Immature natural killer cell (primary cell): ENCODE results near the gene LRRC74B. TPM values are rescaled to one million over a fixed set of nuclear protein-coding genes. Genes with fewer than 3 reads are reported as not detected.
A peak's percentile ranks its signal among the peaks of the same experiment; 100 is the strongest.

Experiments used
- DNase-seq, 3 donors: peaks; one replicate each; pipeline ENCODE4 v3.0.0; 2022; ENCODE audit warnings: mixed read lengths in 1 of 3
- H3K27ac Mint-ChIP-seq, 6 donors: one replicate each; pipeline ENCODE4 v1.8.0; 2020; ENCODE audit warnings: mixed read lengths in 6 of 6, mild to moderate bottlenecking in 5 of 6, inconsistent platforms in 4 of 6, moderate library complexity in 3 of 6
- H3K27me3 Mint-ChIP-seq, 3 donors: one replicate each; pipeline ENCODE4 v1.8.0; 2020 to 2021; ENCODE audit warnings: low read depth in 3 of 3, mild to moderate bottlenecking in 3 of 3, mixed read lengths in 3 of 3, moderate library complexity in 3 of 3, inconsistent platforms in 1 of 3
- H3K36me3 Mint-ChIP-seq, 3 donors: one replicate each; pipeline ENCODE4 v1.8.0; 2020; ENCODE audit warnings: mixed read lengths in 3 of 3, inconsistent platforms in 2 of 3, mild to moderate bottlenecking in 2 of 3
- H3K4me1 Mint-ChIP-seq, 2 donors: one replicate each; pipeline ENCODE4 v1.8.0; 2020; ENCODE audit warnings: inconsistent platforms in 2 of 2, mild to moderate bottlenecking in 2 of 2, mixed read lengths in 2 of 2, moderate library complexity in 1 of 2
- H3K4me3 Mint-ChIP-seq, 5 donors: one replicate each; pipeline ENCODE4 v1.8.0; 2020; ENCODE audit warnings: mild to moderate bottlenecking in 5 of 5, mixed read lengths in 5 of 5, inconsistent platforms in 3 of 5, moderate library complexity in 3 of 5
- H3K9me3 Mint-ChIP-seq, 6 donors: one replicate each; pipeline ENCODE4 v1.8.0; 2020; ENCODE audit warnings: mild to moderate bottlenecking in 6 of 6, mixed read lengths in 6 of 6, inconsistent platforms in 4 of 6, moderate library complexity in 3 of 6
- polyA plus RNA-seq, 3 donors: library from polyadenylated mRNA; unstranded; fragments of 300-500 nt; fragmentation: Illumina TruSeq; gene quantifications; one replicate each; pipeline ENCODE4 v1.2.3, GENCODE V29; 2021

LRRC74B gene
- polyA plus RNA-seq, 3 donors from 2014 or later, result not detected

DNA sequence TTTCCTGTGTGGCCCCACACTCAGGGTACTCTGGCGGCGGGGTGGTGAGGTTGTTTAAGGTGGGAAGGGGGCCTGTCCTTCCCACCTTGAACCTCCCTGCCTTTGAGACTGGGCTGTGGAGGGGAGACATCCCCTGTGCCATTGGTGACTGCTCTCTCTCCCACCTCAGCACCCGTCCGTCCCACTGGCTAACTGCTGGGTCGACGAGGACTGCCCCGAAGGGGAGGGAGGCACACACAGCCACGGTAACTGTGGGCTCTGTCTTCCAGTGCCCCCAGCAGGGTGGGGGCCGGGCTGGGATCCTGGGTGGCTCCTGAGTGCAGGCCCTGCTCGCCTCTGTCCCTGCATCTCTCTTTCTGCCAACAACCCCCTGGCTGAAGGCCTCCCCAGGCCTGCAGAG is 23.2 kb upstream of the LRRC74B start:
- DNase-seq, result no peak
- Mint-ChIP-seq H3K27ac (no peak overlapping the region), H3K9me3 (no peaks in the 10 kb centered on the region), H3K36me3 (no peaks in the 10 kb centered on the region), H3K4me1 (peaks cover 6 to 8% of the 10 kb centered on the region in 2 donors), H3K27me3 (peaks cover 0 to 7% (median 0%) of the 10 kb centered on the region in 3 donors), H3K4me3 (no peak overlapping the region)

DNA sequence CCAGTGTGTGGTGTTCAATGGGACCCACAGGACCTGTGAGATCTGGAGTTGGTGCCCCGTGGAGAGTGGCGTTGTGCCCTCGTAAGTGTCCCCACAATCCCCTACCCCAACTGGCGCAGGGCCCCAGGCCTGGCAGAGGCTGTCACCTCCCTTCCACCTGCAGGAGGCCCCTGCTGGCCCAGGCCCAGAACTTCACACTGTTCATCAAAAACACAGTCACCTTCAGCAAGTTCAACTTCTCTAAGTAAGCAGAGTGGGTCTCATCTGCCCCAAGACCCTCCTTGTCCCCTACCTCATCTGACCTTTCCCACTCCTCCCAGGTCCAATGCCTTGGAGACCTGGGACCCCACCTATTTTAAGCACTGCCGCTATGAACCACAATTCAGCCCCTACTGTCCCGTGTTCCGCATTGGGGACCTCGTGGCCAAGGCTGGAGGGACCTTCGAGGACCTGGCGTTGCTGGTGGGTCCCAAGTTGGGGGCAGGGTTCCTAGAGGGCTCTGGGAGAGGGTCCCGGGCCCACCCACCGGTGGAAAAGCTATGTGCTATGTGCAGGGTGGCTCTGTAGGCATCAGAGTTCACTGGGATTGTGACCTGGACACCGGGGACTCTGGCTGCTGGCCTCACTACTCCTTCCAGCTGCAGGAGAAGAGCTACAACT is 22.7 kb upstream of the LRRC74B start:
- DNase-seq, result no peak
- no peaks in the 10 kb centered on the region for H3K9me3 Mint-ChIP-seq
- peaks cover 6 to 8% of the 10 kb centered on the region in 2 donors for H3K4me1 Mint-ChIP-seq
- H3K27me3 Mint-ChIP-seq, result peaks cover 0 to 7% (median 0%) of the 10 kb centered on the region in 3 donors
- no peak overlapping the region for H3K4me3 Mint-ChIP-seq
- H3K27ac Mint-ChIP-seq, result no peak overlapping the region
- H3K36me3 Mint-ChIP-seq, result no peaks in the 10 kb centered on the region

DNA sequence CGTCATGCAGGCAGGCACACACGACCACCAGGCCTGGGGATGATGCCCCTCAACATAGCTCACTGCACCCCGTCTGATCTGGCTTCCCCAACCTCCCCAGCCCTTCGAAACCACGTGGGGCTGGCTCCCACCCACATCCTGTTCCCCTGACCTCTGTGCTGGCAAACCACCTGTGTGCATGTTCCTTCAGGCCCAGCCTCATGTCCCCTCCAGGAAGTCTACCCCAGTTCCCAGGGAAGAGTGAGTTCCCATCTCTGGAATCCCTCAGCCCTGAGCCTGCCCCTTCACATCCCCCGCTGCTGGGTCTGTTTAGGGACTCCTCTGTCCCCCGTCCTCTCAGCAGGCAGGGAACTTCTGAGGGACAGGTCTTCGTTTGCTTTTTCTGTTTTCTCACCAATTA is 20.5 kb upstream of the LRRC74B start:
- Mint-ChIP-seq H3K36me3 (no peaks in the 10 kb centered on the region), H3K4me3 (no peak overlapping the region), H3K9me3 (no peaks in the 10 kb centered on the region), H3K27me3 (peaks cover 0 to 7% (median 3%) of the 10 kb centered on the region in 3 donors), H3K27ac (peak overlapping the region in 3 of 6 donors; percentile 40 to 66 (median 45)), H3K4me1 (peaks cover 6 to 8% of the 10 kb centered on the region in 2 donors)
- no peak for DNase-seq

GRCh38 chr22:21025763-21026755 is 19.7 kb upstream of the LRRC74B start:
- Mint-ChIP-seq H3K4me3 (no peak overlapping the region), H3K27ac (peak overlapping the region in 2 of 6 donors; percentile 45 to 62), H3K9me3 (no peaks in the 10 kb centered on the region), H3K36me3 (no peaks in the 10 kb centered on the region), H3K4me1 (peaks cover 6 to 8% of the 10 kb centered on the region in 2 donors), H3K27me3 (peaks cover 0 to 8% (median 3%) of the 10 kb centered on the region in 3 donors)
- no peak for DNase-seq

- Mint-ChIP-seq H3K36me3 (no peaks in the 10 kb centered on the region), H3K27me3 (peaks cover 2 to 8% (median 3%) of the 10 kb centered on the region in 3 donors), H3K9me3 (no peaks in the 10 kb centered on the region), H3K4me3 (no peak overlapping the region), H3K4me1 (peaks cover 6 to 8% of the 10 kb centered on the region in 2 donors), H3K27ac (peak overlapping the region in 1 of 6 donors; percentile 12)
- no peak for DNase-seq
Measured at GRCh38 chr22:21026783-21027692, 18.7 kb upstream of the LRRC74B start.

DNA sequence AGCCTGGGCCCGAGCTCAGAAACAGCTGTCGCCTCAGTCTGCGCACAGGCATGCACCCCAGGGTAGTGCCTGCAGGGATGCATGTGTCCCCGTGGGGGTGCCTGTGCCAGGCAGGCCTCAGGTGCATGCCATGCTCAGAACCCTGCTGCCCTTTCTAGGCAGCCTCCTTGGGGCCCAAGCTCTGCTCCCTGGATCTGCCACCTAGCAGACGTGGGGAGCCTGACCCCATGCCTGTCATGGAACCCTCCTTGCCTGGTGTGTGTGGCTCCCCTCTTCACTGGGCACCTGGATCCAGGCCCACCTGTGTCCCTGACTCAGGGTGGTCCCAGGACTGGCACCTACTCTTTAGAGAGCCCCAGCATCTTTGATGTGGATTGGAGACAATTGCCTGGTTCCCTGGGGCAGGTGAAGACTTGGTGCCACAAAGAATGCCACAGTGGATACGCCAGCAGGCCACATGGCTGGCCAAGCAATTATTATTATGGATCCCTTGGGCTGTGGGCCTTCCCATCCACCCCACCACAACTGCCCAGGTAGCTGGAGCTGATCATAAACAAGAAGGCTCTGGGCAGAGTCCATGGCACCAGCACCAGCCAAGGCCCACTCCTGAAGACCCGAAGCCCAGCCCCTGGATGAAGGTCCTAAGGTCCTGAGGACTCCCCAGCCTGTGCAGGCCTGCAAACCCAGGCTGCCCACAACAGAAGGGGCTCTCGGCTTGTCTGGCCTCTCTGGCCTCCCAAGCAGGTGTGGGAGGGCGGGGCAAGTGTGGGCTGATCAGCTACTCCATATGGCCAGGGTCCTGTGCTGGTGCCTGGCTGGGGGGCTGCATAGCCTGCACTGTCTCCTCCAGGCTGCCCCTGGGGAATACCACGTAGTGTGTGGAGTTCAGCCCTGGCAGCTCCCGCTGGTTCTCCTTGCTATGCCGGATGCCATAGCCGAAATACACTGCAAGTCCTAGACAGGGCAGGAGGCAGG is 17.2 kb upstream of the LRRC74B start:
- DNase-seq, result no peak
- H3K27me3 Mint-ChIP-seq, result peaks cover 2 to 8% (median 3%) of the 10 kb centered on the region in 3 donors

DNA sequence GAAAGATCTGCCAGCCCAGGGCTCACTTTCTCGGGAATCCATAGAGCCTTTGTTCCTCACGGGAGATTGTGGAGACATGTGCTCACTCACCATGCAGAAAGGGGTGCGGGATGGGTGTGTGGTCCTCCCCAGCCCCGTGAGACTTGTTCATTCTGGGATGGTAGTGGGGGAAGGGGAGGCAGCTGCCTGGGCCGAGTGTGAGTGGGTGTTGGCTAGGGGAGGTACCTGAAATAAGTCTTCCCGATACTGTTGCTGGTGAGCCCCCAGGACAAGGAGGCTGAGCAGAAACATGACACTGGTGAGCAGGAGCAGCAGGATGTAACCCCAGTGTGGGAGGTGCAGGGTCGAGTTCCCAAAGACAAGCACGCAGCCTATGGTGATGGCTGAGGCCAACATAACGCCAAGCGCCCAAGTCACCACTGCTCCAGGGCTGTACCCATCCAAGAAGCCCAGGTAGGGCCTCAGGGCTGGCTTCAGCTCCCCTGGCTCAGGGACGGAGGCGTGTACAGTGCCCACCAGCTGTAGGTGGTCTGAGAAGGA is 16.2 kb upstream of the LRRC74B start:
- H3K36me3 Mint-ChIP-seq, result no peaks in the 10 kb centered on the region
- no peak overlapping the region for H3K4me3 Mint-ChIP-seq
- no peaks in the 10 kb centered on the region for H3K9me3 Mint-ChIP-seq
- DNase-seq, result no peak
- peaks cover 6 to 8% of the 10 kb centered on the region in 2 donors for H3K4me1 Mint-ChIP-seq
- peaks cover 3 to 8% (median 6%) of the 10 kb centered on the region in 3 donors for H3K27me3 Mint-ChIP-seq
- no peak overlapping the region for H3K27ac Mint-ChIP-seq

More for the DNA sequence above, 17.2 kb upstream of the LRRC74B start:
- Mint-ChIP-seq H3K4me1 (peaks cover 6 to 8% of the 10 kb centered on the region in 2 donors), H3K9me3 (no peaks in the 10 kb centered on the region), H3K27ac (no peak overlapping the region), H3K36me3 (no peaks in the 10 kb centered on the region), H3K4me3 (no peak overlapping the region)

- no peaks in the 10 kb centered on the region for H3K36me3 Mint-ChIP-seq
- peaks cover 4 to 8% (median 6%) of the 10 kb centered on the region in 3 donors for H3K27me3 Mint-ChIP-seq
- no peaks in the 10 kb centered on the region for H3K9me3 Mint-ChIP-seq
- peak overlapping the region in 1 of 5 donors; percentile 13 for H3K4me3 Mint-ChIP-seq
- H3K27ac Mint-ChIP-seq, result no peak overlapping the region
- peaks cover 5 to 7% of the 10 kb centered on the region in 2 donors for H3K4me1 Mint-ChIP-seq
- no peak for DNase-seq
Measured at GRCh38 chr22:21030032-21030431, 15.7 kb upstream of the LRRC74B start.

DNA sequence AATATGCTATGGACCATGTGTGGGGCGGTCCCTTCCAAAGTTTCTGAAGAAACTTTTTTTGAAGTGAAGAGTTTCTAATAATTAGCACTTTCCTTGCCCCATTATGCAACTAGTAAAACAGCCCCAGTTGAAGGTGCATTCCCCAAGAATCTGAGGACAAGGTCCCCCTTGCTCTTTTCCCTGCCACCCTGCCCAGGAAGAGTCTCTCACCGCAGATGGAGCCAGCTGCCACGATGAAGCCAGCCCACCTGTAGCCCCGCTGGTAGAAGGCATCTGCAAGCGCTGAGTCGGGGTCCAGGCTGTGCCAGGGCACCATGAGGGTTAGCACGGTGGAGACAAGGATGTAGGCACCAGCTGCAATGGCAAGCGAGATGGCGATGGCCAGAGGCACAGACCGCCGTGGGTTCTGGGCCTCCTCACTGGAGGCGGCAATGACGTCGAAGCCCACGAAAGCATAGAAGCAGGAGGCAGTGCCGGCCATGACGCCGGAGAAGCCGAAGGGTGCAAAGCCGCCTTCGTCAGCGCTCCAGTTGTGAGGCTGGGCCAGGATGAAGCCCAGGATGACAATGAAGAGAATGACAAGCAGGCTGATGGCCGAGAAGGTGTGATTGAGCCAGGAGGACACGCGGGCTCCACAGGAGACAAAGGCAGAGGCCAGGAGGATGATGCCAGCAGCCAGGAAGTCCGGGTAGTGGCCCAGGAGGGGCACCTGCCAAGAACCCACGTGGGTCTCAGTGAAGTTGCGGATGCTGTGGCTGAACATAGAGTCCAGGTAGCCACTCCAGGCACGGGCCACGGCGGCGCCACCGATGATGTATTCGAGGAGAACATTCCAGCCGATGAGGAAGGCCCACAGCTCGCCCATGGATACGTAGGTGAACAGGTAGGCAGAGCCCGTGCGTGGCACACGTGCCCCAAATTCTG is 14.9 kb upstream of the LRRC74B start:
- DNase-seq, result no peak
- H3K4me1 Mint-ChIP-seq, result no peaks in the 10 kb centered on the region
- no peaks in the 10 kb centered on the region for H3K9me3 Mint-ChIP-seq
- peak overlapping the region in 1 of 5 donors; percentile 8 for H3K4me3 Mint-ChIP-seq
- H3K27ac Mint-ChIP-seq, result no peak overlapping the region
- H3K36me3 Mint-ChIP-seq, result no peaks in the 10 kb centered on the region
- peaks cover 4 to 6% (median 4%) of the 10 kb centered on the region in 3 donors for H3K27me3 Mint-ChIP-seq

DNA sequence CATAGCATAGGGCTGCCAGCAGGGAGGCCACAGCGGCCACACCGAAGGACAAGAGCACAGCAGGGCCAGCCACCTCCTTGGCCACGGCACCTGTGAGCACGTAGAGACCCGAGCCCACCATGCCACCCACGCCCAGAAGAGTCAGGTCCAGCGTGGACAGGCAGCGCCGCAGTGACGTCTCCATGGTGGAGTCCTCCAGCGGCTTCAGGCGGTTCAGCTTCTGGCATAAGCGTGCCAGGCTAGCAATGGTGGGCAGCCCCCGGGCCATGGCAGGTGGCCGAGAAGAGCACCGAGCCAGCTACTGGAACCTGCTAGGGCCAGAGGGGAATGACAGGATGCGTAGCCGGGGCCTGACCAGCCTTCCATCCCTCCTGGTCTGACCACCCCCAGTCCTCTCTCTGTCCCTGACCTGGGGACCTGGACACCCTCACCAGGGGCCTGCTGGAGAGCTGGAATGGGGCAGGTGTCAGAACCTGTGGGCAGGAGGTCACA is 14.2 kb upstream of the LRRC74B start:
- H3K4me3 Mint-ChIP-seq, result no peak overlapping the region
- H3K27ac Mint-ChIP-seq, result no peak overlapping the region
- H3K9me3 Mint-ChIP-seq, result no peaks in the 10 kb centered on the region
- no peaks in the 10 kb centered on the region for H3K4me1 Mint-ChIP-seq
- H3K36me3 Mint-ChIP-seq, result no peaks in the 10 kb centered on the region
- no peak for DNase-seq
- H3K27me3 Mint-ChIP-seq, result peaks cover 4 to 6% (median 4%) of the 10 kb centered on the region in 3 donors

DNA sequence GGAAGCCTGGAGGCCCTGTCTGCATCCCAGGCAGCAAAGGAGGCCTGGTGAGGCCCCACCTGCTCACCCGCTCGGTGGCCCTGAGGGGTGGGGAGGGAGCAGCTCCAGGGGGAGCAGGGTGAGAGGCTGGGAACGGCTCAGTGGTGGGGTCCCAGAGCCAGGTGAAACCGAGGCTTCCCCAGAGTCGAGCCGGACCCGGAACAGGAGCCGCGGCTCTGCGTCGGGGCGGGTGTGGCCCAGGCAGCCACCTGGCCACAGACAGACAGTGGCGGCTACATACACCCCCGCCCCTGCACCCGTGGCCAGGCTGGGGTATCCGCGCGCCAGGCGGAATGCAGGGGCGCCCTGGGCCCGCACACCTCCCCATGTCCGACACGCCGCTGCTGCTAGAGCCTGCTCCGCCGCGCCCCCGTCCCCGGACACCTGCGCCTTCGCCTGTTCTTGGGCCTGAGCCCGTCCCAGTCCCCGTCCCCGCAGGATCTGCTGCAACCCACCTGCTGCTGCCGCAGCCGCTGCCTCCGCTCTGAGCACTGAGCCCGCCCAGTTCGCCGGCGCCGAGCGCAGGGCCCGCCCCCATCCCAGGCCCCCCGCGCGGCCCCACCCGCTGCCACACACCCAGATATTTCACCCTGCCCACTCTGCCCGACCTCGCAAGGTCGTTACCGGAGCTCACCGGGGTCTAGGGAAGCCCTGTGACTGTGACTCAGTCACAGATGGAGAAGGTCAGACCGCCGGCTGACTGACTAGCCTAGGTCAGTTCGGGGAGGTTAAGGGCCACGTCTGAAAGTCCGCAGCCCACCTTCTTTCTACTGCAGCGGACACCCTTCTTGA is 13.5 kb upstream of the LRRC74B start, which contains the start of gene SLC7A4:
SLC7A4 (minus strand) TSS at position 525 of the 831 bp plus-strand sequence. CDS start 749 bp downstream, outside the sequence.
- DNase-seq, result no peak
- Mint-ChIP-seq H3K27me3 (peaks cover 4 to 6% (median 4%) of the 10 kb centered on the region in 3 donors), H3K4me3 (peak within 1 kb of the TSS in 1 of 5 donors; percentile 65), H3K9me3 (no peaks in the 10 kb centered on the region), H3K4me1 (no peaks in the 10 kb centered on the region), H3K27ac (no peak within 1 kb of the TSS), H3K36me3 (no peaks in the 10 kb centered on the region)
